ENCODE data around the gene OR51B2.
"Not testable (repeated sequence)": the region's sequence is repeated elsewhere in the genome, so short reads cannot be mapped to it uniquely, and the experiment has no call there.

Gene OR51B2

DNA sequence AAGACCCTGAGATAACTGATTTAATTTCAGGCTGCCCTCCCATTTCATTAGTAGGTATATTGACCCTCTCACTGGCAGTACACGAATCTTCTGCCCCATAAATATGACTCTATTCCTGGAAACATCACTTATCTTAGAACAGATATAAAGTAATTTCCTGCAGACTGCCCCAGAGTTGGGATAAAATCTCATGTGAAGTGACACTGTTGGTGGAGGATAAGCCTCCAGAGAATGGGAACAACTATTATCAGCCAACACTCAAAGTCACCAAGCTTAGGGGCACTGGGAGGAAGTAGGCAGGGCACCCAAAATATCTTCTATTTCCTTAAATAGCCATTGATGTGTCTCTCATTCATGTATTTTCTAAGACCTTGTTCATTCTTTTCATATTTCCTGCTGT, 11.1 kb upstream of the OR51B2 start:
- no peak for DNase-seq (ENCODE audit: low read depth, low spot score)
- TF ChIP-seq, protein P1, sequence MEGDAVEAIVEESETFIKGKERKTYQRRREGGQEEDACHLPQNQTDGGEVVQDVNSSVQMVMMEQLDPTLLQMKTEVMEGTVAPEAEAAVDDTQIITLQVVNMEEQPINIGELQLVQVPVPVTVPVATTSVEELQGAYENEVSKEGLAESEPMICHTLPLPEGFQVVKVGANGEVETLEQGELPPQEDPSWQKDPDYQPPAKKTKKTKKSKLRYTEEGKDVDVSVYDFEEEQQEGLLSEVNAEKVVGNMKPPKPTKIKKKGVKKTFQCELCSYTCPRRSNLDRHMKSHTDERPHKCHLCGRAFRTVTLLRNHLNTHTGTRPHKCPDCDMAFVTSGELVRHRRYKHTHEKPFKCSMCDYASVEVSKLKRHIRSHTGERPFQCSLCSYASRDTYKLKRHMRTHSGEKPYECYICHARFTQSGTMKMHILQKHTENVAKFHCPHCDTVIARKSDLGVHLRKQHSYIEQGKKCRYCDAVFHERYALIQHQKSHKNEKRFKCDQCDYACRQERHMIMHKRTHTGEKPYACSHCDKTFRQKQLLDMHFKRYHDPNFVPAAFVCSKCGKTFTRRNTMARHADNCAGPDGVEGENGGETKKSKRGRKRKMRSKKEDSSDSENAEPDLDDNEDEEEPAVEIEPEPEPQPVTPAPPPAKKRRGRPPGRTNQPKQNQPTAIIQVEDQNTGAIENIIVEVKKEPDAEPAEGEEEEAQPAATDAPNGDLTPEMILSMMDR (IDR thresholded peaks at IDR 0.05; ENCODE audit: insufficient read depth, low read length, missing control alignments): no peak
- CTCF ChIA-PET: no interaction called here
- H3K4me3 ChIP-seq (ENCODE audit: low read depth, low read length): no peak overlapping the region
- POLR2A ChIA-PET: no interaction called here

DNA sequence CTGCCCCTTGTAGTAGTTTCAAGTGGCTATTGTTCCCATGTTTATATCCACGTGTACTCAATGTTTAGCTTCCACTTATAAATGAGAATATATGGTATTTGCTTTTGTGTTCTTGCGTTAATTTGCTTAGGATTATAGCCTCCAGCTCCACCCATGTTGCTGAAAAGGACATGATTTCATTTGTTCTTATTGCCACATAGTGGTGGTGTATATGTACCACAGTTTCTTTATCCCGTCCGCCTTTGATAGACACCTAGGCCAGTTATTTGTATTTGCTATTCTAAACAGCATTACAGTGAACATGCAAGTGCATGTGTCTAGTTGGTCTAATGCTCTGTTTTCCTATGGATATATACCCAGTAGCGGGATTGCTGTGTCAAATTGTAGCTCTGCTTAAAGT, 6.8 kb downstream of the OR51B2 start:
- ChIA-PET POLR2A (no interaction called here), CTCF (no interaction called here)
- H3K4me3 ChIP-seq (ENCODE audit: low read depth, low read length): no peak overlapping the region
- no peak for DNase-seq (ENCODE audit: low read depth, low spot score)
- TF ChIP-seq, protein P1 (IDR thresholded peaks at IDR 0.05; ENCODE audit: insufficient read depth, low read length, missing control alignments): no peak

- H3K4me3 ChIP-seq (ENCODE audit: low read depth, low read length); DNase-seq (ENCODE audit: low read depth, low spot score); POLR2A ChIA-PET: not testable (repeated sequence)
- CTCF ChIA-PET: interaction anchor here (0.7 kb wide), 1 partner anchor 9 kb away, joined by 3 read pairs; no protein-coding TSS in a partner anchor
These were observed 10.6 kb downstream of the OR51B2 start for GRCh38 chr11:5313326-5314023.

DNA sequence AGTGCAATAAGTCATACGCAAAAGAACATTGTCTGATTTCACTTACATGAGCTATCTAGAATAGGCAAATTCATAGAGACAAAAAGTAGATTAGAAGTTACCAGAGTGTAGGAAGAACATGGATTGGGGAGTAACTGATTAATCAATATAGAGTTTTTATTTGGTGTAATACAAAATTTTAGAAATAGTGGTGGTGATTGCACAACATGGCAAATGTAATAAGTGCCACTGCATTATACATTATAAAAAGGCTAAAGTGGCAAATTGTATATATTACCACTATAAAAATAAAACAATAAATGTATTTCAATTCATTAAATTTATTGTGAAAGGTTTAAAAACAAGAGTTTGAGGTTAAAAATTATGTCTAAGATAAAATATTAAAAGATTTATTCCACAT, 13.7 kb downstream of the OR51B2 start:
- no peak overlapping the region for H3K4me3 ChIP-seq (ENCODE audit: low read depth, low read length)
- TF ChIP-seq, protein P1 (IDR thresholded peaks at IDR 0.05; ENCODE audit: insufficient read depth, low read length, missing control alignments): no peak
- DNase-seq (ENCODE audit: low read depth, low spot score): no peak
- ChIA-PET POLR2A (no interaction called here), CTCF (no interaction called here)

DNA sequence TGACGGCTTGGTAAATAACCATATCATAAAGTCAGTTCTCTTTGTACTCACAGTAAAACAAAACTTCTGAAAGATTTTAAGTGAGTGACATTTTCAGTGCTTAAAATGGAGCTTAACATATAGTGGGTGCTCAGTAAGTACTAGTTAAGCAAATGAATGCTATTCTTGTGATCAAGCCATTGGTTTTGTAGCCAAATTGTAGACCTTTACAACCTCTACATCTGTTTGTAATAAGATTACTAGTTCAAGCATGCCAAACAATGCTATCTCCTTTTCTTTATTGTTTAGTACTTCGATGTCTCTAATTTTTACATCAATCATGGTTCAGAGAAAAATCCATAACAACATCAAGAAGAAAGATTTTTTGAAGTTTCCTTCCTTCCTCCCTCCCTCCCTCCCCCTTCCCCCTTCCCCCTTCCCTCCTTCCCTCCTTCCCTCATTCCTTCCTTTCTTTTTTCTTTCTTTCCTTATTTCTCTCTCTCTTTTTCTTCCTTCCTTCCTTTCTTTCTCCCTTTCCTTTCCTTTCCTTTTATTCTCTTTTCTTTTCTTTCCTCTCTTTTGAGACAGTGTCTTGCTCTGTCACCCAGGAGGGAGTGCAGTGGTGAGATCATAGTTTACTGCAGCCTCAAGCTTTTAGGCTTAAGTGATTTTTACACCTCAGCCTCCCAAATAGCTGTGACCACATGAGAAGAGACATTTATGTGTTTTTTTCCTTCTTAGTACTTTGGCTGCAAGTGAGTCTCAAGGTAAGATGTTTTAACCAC, 16.7 kb downstream of the OR51B2 start:
- H3K4me3 ChIP-seq (ENCODE audit: low read depth, low read length): no peak overlapping the region
- POLR2A ChIA-PET: no interaction called here
- DNase-seq (ENCODE audit: low read depth, low spot score): no peak
- CTCF ChIA-PET: interaction anchor here (2.0 kb wide), 1 partner anchor 17 kb away, joined by 5 read pairs; no protein-coding TSS in a partner anchor
- TF ChIP-seq, protein P1 (IDR thresholded peaks at IDR 0.05; ENCODE audit: insufficient read depth, low read length, missing control alignments): no peak

DNA sequence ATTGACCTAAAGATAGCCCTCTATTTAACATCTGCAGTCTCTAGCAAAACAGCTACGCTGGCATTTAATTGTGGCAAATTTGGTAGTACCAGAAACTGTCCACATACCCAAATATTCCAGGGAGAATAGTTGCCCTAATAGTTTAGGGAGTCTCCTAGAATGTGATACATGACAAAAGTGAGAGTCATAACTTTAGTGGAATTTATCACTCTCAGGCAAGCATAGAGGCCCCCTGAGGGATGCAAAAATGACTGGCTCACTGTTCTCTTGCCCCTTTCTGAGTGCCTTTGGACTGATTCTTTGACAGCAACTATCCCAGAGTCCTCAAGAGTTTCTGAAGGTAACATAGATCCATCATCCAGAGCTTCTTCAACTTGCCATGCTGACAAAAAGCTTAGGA, 20.1 kb downstream of the OR51B2 start:
- ChIA-PET CTCF (interaction anchor here (0.7 to 1.2 kb wide), 3 partner anchors 11 to 22 kb away, joined by 3 to 5 read pairs (median 3); no protein-coding TSS in a partner anchor), POLR2A (no interaction called here)
- no peak overlapping the region for H3K4me3 ChIP-seq (ENCODE audit: low read depth, low read length)
- DNase-seq (ENCODE audit: low read depth, low spot score): no peak
- TF ChIP-seq, protein P1 (IDR thresholded peaks at IDR 0.05; ENCODE audit: insufficient read depth, low read length, missing control alignments): no peak
